IMR-90 (cell line): ENCODE data around the gene NUB1.

Experiments
- BHLHE40 ChIP-seq: fragments of 150-350 bp; IDR thresholded peaks from 2 replicates; pipeline ENCODE4 v1.6.1; 2016; ENCODE audit warnings: mild to moderate bottlenecking, low read depth, low read length
- CEBPB ChIP-seq: IDR thresholded peaks from 2 replicates; pipeline ENCODE4 v1.6.1; 2012; ENCODE audit warnings: low read depth, low read length, improper control_type of control experiment
- MAFK ChIP-seq: IDR thresholded peaks from 2 replicates; pipeline ENCODE4 v1.6.1; 2012; ENCODE audit warnings: low read depth, low read length, improper control_type of control experiment
- MAZ ChIP-seq: IDR thresholded peaks from 2 replicates; pipeline ENCODE4 v1.6.1; 2012; ENCODE audit warnings: low read depth, mild to moderate bottlenecking, low read length, improper control_type of control experiment, moderate library complexity, borderline replicate concordance
- MXI1 ChIP-seq: IDR thresholded peaks from 2 replicates; pipeline ENCODE4 v1.6.1; 2012; ENCODE audit warnings: low read depth, mild to moderate bottlenecking, low read length, moderate library complexity, borderline replicate concordance
- NFE2L2 ChIP-seq: fragments of 150-350 bp; IDR thresholded peaks from 2 replicates; pipeline ENCODE4 v1.6.1; 2016; ENCODE audit warnings: low read depth, mild to moderate bottlenecking, low read length
- POLR2A ChIP-seq: IDR thresholded peaks from 2 replicates; pipeline ENCODE4 v1.6.1; 2012; ENCODE audit warnings: mild to moderate bottlenecking, low read depth, low read length
- RAD21 ChIP-seq: IDR thresholded peaks from 2 replicates; pipeline ENCODE4 v1.6.1; 2012; ENCODE audit warnings: low read length, improper control_type of control experiment
- RCOR1 ChIP-seq: IDR thresholded peaks from 2 replicates; pipeline ENCODE4 v1.6.1; 2012; ENCODE audit warnings: mild to moderate bottlenecking, low read length, improper control_type of control experiment; ENCODE audit not compliant: insufficient replicate concordance
- RFX5 ChIP-seq: IDR thresholded peaks from 2 replicates; pipeline ENCODE4 v1.8.0; 2012; ENCODE audit warnings: low read depth, mild to moderate bottlenecking, low read length, moderate library complexity
- SMC3 ChIP-seq: fragments of 150-350 bp; IDR thresholded peaks from 2 replicates; pipeline ENCODE4 v1.6.1; 2016; ENCODE audit warnings: low read depth, mild to moderate bottlenecking, antibody characterized with exemption, low read length, moderate library complexity
- USF2 ChIP-seq: fragments of 150-350 bp; IDR thresholded peaks from 2 replicates; pipeline ENCODE4 v1.6.1; 2017; ENCODE audit warnings: mild to moderate bottlenecking, antibody characterized with exemption, low read length, low read depth
- TF ChIP-seq, protein P1 (sequence below): fragments of 150-350 bp; IDR thresholded peaks from 2 replicates; pipeline ENCODE4 v1.6.1; 2016; ENCODE audit warnings: low read depth, mild to moderate bottlenecking, low read length, moderate library complexity, borderline replicate concordance
- TF ChIP-seq, protein P2 (sequence below): conservative IDR thresholded peaks from 2 replicates; pipeline ENCODE4 v1.5.1; 2012; ENCODE audit warnings: mild to moderate bottlenecking, low read depth, low read length, improper control_type of control experiment

GRCh38 chr7:151375530-151376217, 34.1 kb downstream of the NUB1 start:
- no peak for TF ChIP-seq RCOR1
- no peak for TF ChIP-seq MAFK
- no peak for TF ChIP-seq RFX5
- TF ChIP-seq POLR2A: no peak
- TF ChIP-seq, protein P1, sequence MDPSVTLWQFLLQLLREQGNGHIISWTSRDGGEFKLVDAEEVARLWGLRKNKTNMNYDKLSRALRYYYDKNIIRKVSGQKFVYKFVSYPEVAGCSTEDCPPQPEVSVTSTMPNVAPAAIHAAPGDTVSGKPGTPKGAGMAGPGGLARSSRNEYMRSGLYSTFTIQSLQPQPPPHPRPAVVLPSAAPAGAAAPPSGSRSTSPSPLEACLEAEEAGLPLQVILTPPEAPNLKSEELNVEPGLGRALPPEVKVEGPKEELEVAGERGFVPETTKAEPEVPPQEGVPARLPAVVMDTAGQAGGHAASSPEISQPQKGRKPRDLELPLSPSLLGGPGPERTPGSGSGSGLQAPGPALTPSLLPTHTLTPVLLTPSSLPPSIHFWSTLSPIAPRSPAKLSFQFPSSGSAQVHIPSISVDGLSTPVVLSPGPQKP: no peak
- no peak for TF ChIP-seq MXI1
- TF ChIP-seq, protein P2, sequence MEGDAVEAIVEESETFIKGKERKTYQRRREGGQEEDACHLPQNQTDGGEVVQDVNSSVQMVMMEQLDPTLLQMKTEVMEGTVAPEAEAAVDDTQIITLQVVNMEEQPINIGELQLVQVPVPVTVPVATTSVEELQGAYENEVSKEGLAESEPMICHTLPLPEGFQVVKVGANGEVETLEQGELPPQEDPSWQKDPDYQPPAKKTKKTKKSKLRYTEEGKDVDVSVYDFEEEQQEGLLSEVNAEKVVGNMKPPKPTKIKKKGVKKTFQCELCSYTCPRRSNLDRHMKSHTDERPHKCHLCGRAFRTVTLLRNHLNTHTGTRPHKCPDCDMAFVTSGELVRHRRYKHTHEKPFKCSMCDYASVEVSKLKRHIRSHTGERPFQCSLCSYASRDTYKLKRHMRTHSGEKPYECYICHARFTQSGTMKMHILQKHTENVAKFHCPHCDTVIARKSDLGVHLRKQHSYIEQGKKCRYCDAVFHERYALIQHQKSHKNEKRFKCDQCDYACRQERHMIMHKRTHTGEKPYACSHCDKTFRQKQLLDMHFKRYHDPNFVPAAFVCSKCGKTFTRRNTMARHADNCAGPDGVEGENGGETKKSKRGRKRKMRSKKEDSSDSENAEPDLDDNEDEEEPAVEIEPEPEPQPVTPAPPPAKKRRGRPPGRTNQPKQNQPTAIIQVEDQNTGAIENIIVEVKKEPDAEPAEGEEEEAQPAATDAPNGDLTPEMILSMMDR: no peak
- no peak for TF ChIP-seq SMC3
- no peak for TF ChIP-seq MAZ
- TF ChIP-seq USF2: no peak
- no peak for TF ChIP-seq NFE2L2
- no peak for TF ChIP-seq BHLHE40
- no peak for TF ChIP-seq CEBPB
- TF ChIP-seq RAD21: no peak
